HEK293 (cell line): ENCODE results near the gene VCL.
A peak's percentile ranks its signal among the peaks of the same experiment; 100 is the strongest.

Experiments
- CTCF ChIA-PET: fragments of 350-600 bp; formaldehyde crosslinking; extraction: SDS; loops from one replicate; lab custom pipeline; 2021; ENCODE audit warnings: antibody characterized with exemption; lab: Yijun Ruan, JAX
- POLR2A ChIA-PET: fragments of 300-600 bp; formaldehyde crosslinking; extraction: SDS; loops from one replicate; lab custom pipeline; 2020; ENCODE audit warnings: antibody characterized with exemption, inconsistent platforms; lab: Yijun Ruan, JAX
- H3K27ac ChIP-seq: fragments of 200-500 bp; sonication (Bioruptor generic); 2 replicates; pipeline ENCODE4 v1.5.1; 2014; ENCODE audit warnings: low read depth, low read length, control low read depth, inconsistent platforms; ENCODE audit errors: extremely low read depth
- H3K36me3 ChIP-seq, 2 experiments: fragments of 200-500 bp in 1 of 2; sonication (Bioruptor generic) in 1 of 2; 1 replicate in 1 of 2; 2 replicates in 1 of 2; pipeline ENCODE4 v1.5.1; 2014 to 2017; ENCODE audit warnings: inconsistent platforms in 2 of 2, low read length in 2 of 2; ENCODE audit not compliant: control insufficient read depth in 2 of 2, insufficient read depth in 1 of 2
- H3K4me1 ChIP-seq: fragments of 200-500 bp; sonication (Bioruptor generic); 2 replicates; pipeline ENCODE4 v1.5.1; 2014; ENCODE audit warnings: mild to moderate bottlenecking, low read length, inconsistent platforms; ENCODE audit not compliant: control insufficient read depth, insufficient read depth
- H3K4me3 ChIP-seq: 2 replicates; pipeline ENCODE4 v1.5.1; 2011; ENCODE audit warnings: low read depth, mild to moderate bottlenecking, control low read depth, low read length, moderate library complexity
- H3K9me3 ChIP-seq: fragments of 200-500 bp; sonication (Bioruptor generic); 2 replicates; pipeline ENCODE4 v1.5.1; 2014; ENCODE audit warnings: low read depth, low read length, inconsistent platforms; ENCODE audit not compliant: control insufficient read depth, insufficient read depth
- BCL11B ChIP-seq: fragments of 450-650 bp; formaldehyde crosslinking; IDR thresholded peaks from 2 replicates; pipeline ENCODE4 v1.5.1; 2016; ENCODE audit warnings: low read depth, missing biosample characterization, missing genetic modification characterization
- EGR2 ChIP-seq: fragments of 450-650 bp; formaldehyde crosslinking; IDR thresholded peaks from 2 replicates; pipeline ENCODE4 v1.5.1; 2016; ENCODE audit warnings: low read depth, missing biosample characterization, missing genetic modification characterization
- FEZF1 ChIP-seq: fragments of 450-650 bp; formaldehyde crosslinking; IDR thresholded peaks from 2 replicates; pipeline ENCODE4 v1.5.1; 2016; ENCODE audit warnings: missing biosample characterization, missing genetic modification characterization
- INSM2 ChIP-seq: fragments of 450-650 bp; formaldehyde crosslinking; IDR thresholded peaks from 2 replicates; pipeline ENCODE4 v1.5.1; 2016; ENCODE audit warnings: missing biosample characterization, missing genetic modification characterization
- KLF16 ChIP-seq: fragments of 450-650 bp; formaldehyde crosslinking; IDR thresholded peaks from 2 replicates; pipeline ENCODE4 v1.5.1; 2017; ENCODE audit warnings: missing biosample characterization, missing genetic modification characterization
- PRDM10 ChIP-seq: fragments of 450-650 bp; formaldehyde crosslinking; IDR thresholded peaks from 2 replicates; pipeline ENCODE4 v1.5.1; 2016; ENCODE audit warnings: missing biosample characterization, missing genetic modification characterization
- SCRT2 ChIP-seq: fragments of 450-650 bp; formaldehyde crosslinking; IDR thresholded peaks from 2 replicates; pipeline ENCODE4 v1.5.1; 2016; ENCODE audit warnings: missing biosample characterization, missing genetic modification characterization
- YY2 ChIP-seq: fragments of 450-650 bp; formaldehyde crosslinking; IDR thresholded peaks from 2 replicates; pipeline ENCODE4 v1.5.1; 2016; ENCODE audit warnings: missing biosample characterization, missing genetic modification characterization
- ZBTB6 ChIP-seq: fragments of 450-650 bp; formaldehyde crosslinking; IDR thresholded peaks from 2 replicates; pipeline ENCODE4 v1.5.1; 2017; ENCODE audit warnings: missing biosample characterization, missing genetic modification characterization
- ZNF10 ChIP-seq: fragments of 450-650 bp; formaldehyde crosslinking; IDR thresholded peaks from 2 replicates; pipeline ENCODE4 v1.5.1; 2017; ENCODE audit warnings: missing biosample characterization, missing genetic modification characterization
- ZNF121 ChIP-seq: fragments of 450-650 bp; formaldehyde crosslinking; IDR thresholded peaks from 2 replicates; pipeline ENCODE4 v1.5.1; 2016; ENCODE audit warnings: missing biosample characterization, missing genetic modification characterization
- ZNF138 ChIP-seq: fragments of 450-650 bp; formaldehyde crosslinking; IDR thresholded peaks from 2 replicates; pipeline ENCODE4 v1.5.1; 2016; ENCODE audit warnings: missing biosample characterization, missing genetic modification characterization, borderline replicate concordance
- ZNF404 ChIP-seq: fragments of 450-650 bp; formaldehyde crosslinking; IDR thresholded peaks from 2 replicates; pipeline ENCODE4 v1.5.1; 2017; ENCODE audit warnings: missing biosample characterization, missing genetic modification characterization
- ZNF416 ChIP-seq: fragments of 450-650 bp; formaldehyde crosslinking; IDR thresholded peaks from 2 replicates; pipeline ENCODE4 v1.5.1; 2016; ENCODE audit warnings: missing biosample characterization, missing genetic modification characterization
- ZNF426 ChIP-seq: fragments of 450-650 bp; formaldehyde crosslinking; IDR thresholded peaks from 2 replicates; pipeline ENCODE4 v1.5.1; 2017; ENCODE audit warnings: missing biosample characterization, missing genetic modification characterization, mild to moderate bottlenecking, inconsistent platforms, moderate library complexity
- ZNF596 ChIP-seq: fragments of 450-650 bp; IDR thresholded peaks from 2 replicates; pipeline ENCODE4 v1.5.0; 2018; ENCODE audit warnings: missing biosample characterization, mild to moderate bottlenecking, missing genetic modification characterization, moderate library complexity
- ZNF654 ChIP-seq: fragments of 450-650 bp; formaldehyde crosslinking; IDR thresholded peaks from 2 replicates; pipeline ENCODE4 v1.5.1; 2016; ENCODE audit warnings: low read depth, missing biosample characterization, missing genetic modification characterization
- ZNF660 ChIP-seq: fragments of 450-650 bp; IDR thresholded peaks from 2 replicates; pipeline ENCODE4 v1.5.1; 2018; ENCODE audit warnings: missing biosample characterization, mild to moderate bottlenecking, missing genetic modification characterization
- ZNF692 ChIP-seq: fragments of 450-650 bp; formaldehyde crosslinking; IDR thresholded peaks from 2 replicates; pipeline ENCODE4 v1.5.1; 2016; ENCODE audit warnings: missing biosample characterization, missing genetic modification characterization
- ZNF768 ChIP-seq: fragments of 450-650 bp; formaldehyde crosslinking; IDR thresholded peaks from 2 replicates; pipeline ENCODE4 v1.5.1; 2018; ENCODE audit warnings: missing biosample characterization, mild to moderate bottlenecking, missing genetic modification characterization
- ZNF837 ChIP-seq: fragments of 450-650 bp; formaldehyde crosslinking; IDR thresholded peaks from 2 replicates; pipeline ENCODE4 v1.5.1; 2016; ENCODE audit warnings: missing biosample characterization, missing genetic modification characterization

VCL gene

GRCh38 chr10:74032900-74033655 is 35.2 kb downstream of the VCL start:
- POLR2A ChIA-PET = interaction anchor here (0.5 kb wide), 1 partner anchor 19 kb away, joined by 3 read pairs; no protein-coding TSS in a partner anchor
- no peak overlapping the region for H3K27ac ChIP-seq
- TF ChIP-seq ZNF10 (tag by site-specific recombination) = peak; percentile 98
- no peak for TF ChIP-seq ZNF837 (tag by site-specific recombination)
- CTCF ChIA-PET = interaction anchor here (0.9 to 1.8 kb wide), 6 partner anchors 11 to 183 kb away, joined by 3 to 5 read pairs (median 3); no protein-coding TSS in a partner anchor
- H3K9me3 ChIP-seq = no peaks in the 10 kb centered on the region
- H3K4me1 ChIP-seq = peaks cover 12% of the 10 kb centered on the region
- H3K4me3 ChIP-seq = no peak overlapping the region
- peaks cover 0 to 4% of the 10 kb centered on the region in 2 experiments; a peak in 1 of 3 replicates for H3K36me3 ChIP-seq

GRCh38 chr10:74033702-74034101 is 35.8 kb downstream of the VCL start:
- Histone ChIP-seq H3K4me1 (peaks cover 12% of the 10 kb centered on the region), H3K9me3 (no peaks in the 10 kb centered on the region), H3K36me3 (peaks cover 0 to 4% of the 10 kb centered on the region in 2 experiments; a peak in 1 of 3 replicates), H3K27ac (no peak overlapping the region), H3K4me3 (no peak overlapping the region)
- ChIA-PET CTCF (interaction anchor here (1.0 to 1.6 kb wide), 5 partner anchors 10 to 184 kb away, joined by 3 to 5 read pairs (median 3); no protein-coding TSS in a partner anchor), POLR2A (no interaction called here)
- TF ChIP-seq ZNF121 (tag by site-specific recombination) = no peak
- no peak for TF ChIP-seq ZNF768 (tag by site-specific recombination)
- TF ChIP-seq ZNF692 (tag by site-specific recombination) = no peak
- no peak for TF ChIP-seq KLF16 (tag by site-specific recombination)
- TF ChIP-seq BCL11B (tag by site-specific recombination) = no peak
- no peak for TF ChIP-seq ZNF660 (tag by site-specific recombination)
- no peak for TF ChIP-seq ZNF654 (tag by site-specific recombination)
- TF ChIP-seq ZNF138 (tag by site-specific recombination) = no peak
- no peak for TF ChIP-seq YY2 (tag by site-specific recombination)

- Histone ChIP-seq H3K9me3 (no peaks in the 10 kb centered on the region), H3K4me1 (peaks cover 12% of the 10 kb centered on the region), H3K36me3 (peaks cover 0 to 4% of the 10 kb centered on the region in 2 experiments; a peak in 1 of 3 replicates), H3K4me3 (no peak overlapping the region), H3K27ac (no peak overlapping the region)
- CTCF ChIA-PET = interaction anchor here (1.0 to 1.6 kb wide), 6 partner anchors 10 to 185 kb away, joined by 3 to 5 read pairs (median 3); no protein-coding TSS in a partner anchor
- POLR2A ChIA-PET = interaction anchor here (1.0 to 1.5 kb wide), 2 partner anchors 18 to 35 kb away, joined by 3 to 4 read pairs; no protein-coding TSS in a partner anchor
- TF ChIP-seq ZNF426 (tag by site-specific recombination) (no peak), INSM2 (tag by site-specific recombination) (no peak), ZNF416 (no peak), PRDM10 (tag by site-specific recombination) (no peak), ZNF692 (tag by site-specific recombination) (no peak), ZBTB6 (tag by site-specific recombination) (no peak), FEZF1 (no peak), SCRT2 (tag by site-specific recombination) (no peak), ZNF596 (tag by site-specific recombination) (no peak), EGR2 (no peak), ZNF404 (tag by site-specific recombination) (no peak)
These were observed 36.4 kb downstream of the VCL start for GRCh38 chr10:74034301-74034700.
